MM.1S (cell line): ENCODE measurements around the gene TMEM256.

ENCODE experiments used
- DNase-seq: peaks from one replicate; pipeline ENCODE4 v3.0.0-alpha.2; 2015
- H2AFZ ChIP-seq: fragments of 300-600 bp; sonication (generic); 2 replicates; pipeline ENCODE4 v1.6.0; 2016; ENCODE audit warnings: antibody characterized with exemption, low read length
- H3F3A ChIP-seq: fragments of 300-600 bp; sonication (generic); 2 replicates; pipeline ENCODE4 v1.6.1; 2016; ENCODE audit warnings: mild to moderate bottlenecking, antibody characterized with exemption, low read length, moderate library complexity, mixed read lengths; ENCODE audit not compliant: insufficient read depth
- H3K27ac ChIP-seq: fragments of 300-600 bp; sonication (generic); 2 replicates; pipeline ENCODE4 v1.5.1; 2016; ENCODE audit warnings: mild to moderate bottlenecking, low read length
- H3K27me3 ChIP-seq: fragments of 300-600 bp; sonication (generic); replicated peaks from 2 replicates; pipeline ENCODE4 v1.6.0; 2016; ENCODE audit warnings: low read length; ENCODE audit not compliant: insufficient read depth
- H3K36me3 ChIP-seq: fragments of 300-600 bp; sonication (generic); replicated peaks from 2 replicates; pipeline ENCODE4 v1.6.1; 2016; ENCODE audit warnings: mild to moderate bottlenecking, low read length, mixed read lengths; ENCODE audit not compliant: insufficient read depth
- H3K4me1 ChIP-seq: fragments of 300-600 bp; sonication (generic); 2 replicates; pipeline ENCODE4 v1.6.1; 2016; ENCODE audit warnings: low read length, mixed read lengths
- H3K4me2 ChIP-seq: fragments of 300-600 bp; sonication (generic); 2 replicates; pipeline ENCODE4 v1.6.0; 2016; ENCODE audit warnings: low read depth, low read length
- H3K4me3 ChIP-seq: fragments of 300-600 bp; sonication (generic); 2 replicates; pipeline ENCODE4 v1.5.1; 2016; ENCODE audit warnings: low read length, mixed read lengths
- H3K79me2 ChIP-seq: fragments of 300-600 bp; sonication (generic); 2 replicates; pipeline ENCODE4 v1.6.1; 2016; ENCODE audit warnings: mixed run types, low read length, mixed read lengths
- H3K9ac ChIP-seq: fragments of 300-600 bp; sonication (generic); 2 replicates; pipeline ENCODE4 v1.6.1; 2016; ENCODE audit warnings: low read length, mixed read lengths
- H3K9me2 ChIP-seq: fragments of 300-600 bp; sonication (generic); replicated peaks from 2 replicates; pipeline ENCODE4 v1.6.1; 2016; ENCODE audit warnings: mild to moderate bottlenecking, low read length, mixed read lengths; ENCODE audit not compliant: insufficient read depth
- H3K9me3 ChIP-seq: fragments of 300-600 bp; sonication (generic); replicated peaks from 2 replicates; pipeline ENCODE4 v1.6.1; 2016; ENCODE audit warnings: mild to moderate bottlenecking, low read length, mixed read lengths; ENCODE audit not compliant: insufficient read depth
- H4K20me1 ChIP-seq: fragments of 300-600 bp; sonication (generic); 2 replicates; pipeline ENCODE4 v1.6.1; 2016; ENCODE audit warnings: mild to moderate bottlenecking, low read length, moderate library complexity, mixed read lengths; ENCODE audit not compliant: insufficient read depth
- EZH2 ChIP-seq: fragments of 300-600 bp; sonication (generic); optimal IDR thresholded peaks from 2 replicates; pipeline ENCODE3; 2017; ENCODE audit warnings: low read depth, mild to moderate bottlenecking, antibody characterized with exemption, low read length, mixed read lengths
- EZH2phosphoT487 ChIP-seq: fragments of 300-600 bp; sonication (generic); IDR thresholded peaks from 2 replicates; pipeline ENCODE4 v1.6.1; 2018; ENCODE audit warnings: antibody characterized with exemption, low read length
- TF ChIP-seq, protein P1 (sequence below): fragments of 300-600 bp; sonication (generic); IDR thresholded peaks from 2 replicates; pipeline ENCODE4 v1.5.1; 2016; ENCODE audit warnings: antibody characterized with exemption, low read length, mixed read lengths

TMEM256 gene

DNA sequence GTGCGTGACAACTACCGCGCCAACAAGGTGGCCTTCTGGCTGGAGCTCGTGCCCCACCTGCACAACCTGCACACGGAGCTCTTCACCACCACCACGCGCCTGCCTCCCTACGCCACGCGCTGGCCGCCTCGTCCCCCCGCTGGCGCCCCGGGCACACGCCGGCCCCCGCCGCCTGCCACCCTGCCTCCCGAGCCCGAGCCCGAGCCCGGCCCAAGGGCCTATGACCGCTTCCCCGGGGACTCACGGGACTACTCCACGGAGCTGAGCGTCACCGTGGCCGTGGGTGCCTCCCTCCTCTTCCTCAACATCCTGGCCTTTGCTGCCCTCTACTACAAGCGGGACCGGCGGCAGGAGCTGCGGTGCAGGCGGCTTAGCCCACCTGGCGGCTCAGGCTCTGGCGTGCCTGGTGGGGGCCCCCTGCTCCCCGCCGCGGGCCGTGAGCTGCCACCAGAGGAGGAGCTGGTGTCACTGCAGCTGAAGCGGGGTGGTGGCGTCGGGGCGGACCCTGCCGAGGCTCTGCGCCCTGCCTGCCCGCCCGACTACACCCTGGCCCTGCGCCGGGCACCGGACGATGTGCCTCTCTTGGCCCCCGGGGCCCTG is 13.3 kb upstream of the TMEM256 start:
- no peak overlapping the region for H3K9ac ChIP-seq

DNA sequence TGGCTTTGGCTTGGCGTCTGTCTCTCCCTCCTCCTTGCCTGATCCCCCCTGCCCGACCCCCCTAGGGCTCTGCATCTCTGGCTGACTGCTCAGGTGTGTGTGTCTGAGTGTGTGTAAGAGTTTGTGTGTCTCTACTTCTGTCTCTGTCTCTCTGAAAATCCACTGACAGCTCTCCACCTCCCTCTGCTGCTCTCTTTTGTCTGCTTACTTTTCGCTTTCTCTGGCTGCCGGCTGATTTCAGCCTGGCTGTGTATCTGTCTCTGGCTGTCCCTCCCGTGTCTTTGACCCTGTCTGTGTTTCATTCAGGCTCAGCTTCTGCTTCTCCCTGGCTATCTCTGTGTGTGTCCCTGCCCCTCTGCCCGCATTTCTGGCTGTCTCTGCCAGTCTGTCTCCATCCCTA is 12.4 kb upstream of the TMEM256 start:
- no peak overlapping the region for H3K9ac ChIP-seq

More for the DNA sequence above, 13.3 kb upstream of the TMEM256 start:
- Histone ChIP-seq H3K27me3 (peaks cover 80% of the 10 kb centered on the region), H3K36me3 (no peaks in the 10 kb centered on the region), H3F3A (no peaks in the 10 kb centered on the region), H2AFZ (no peak overlapping the region), H3K4me1 (no peaks in the 10 kb centered on the region), H3K9me3 (no peaks in the 10 kb centered on the region), H3K79me2 (no peaks in the 10 kb centered on the region), H3K4me2 (no peak overlapping the region), H3K4me3 (no peak overlapping the region), H3K9me2 (no peaks in the 10 kb centered on the region), H3K27ac (no peak overlapping the region), H4K20me1 (no peaks in the 10 kb centered on the region)
- TF ChIP-seq EZH2phosphoT487 (no peak), EZH2 (no peak)
- TF ChIP-seq, protein P1, sequence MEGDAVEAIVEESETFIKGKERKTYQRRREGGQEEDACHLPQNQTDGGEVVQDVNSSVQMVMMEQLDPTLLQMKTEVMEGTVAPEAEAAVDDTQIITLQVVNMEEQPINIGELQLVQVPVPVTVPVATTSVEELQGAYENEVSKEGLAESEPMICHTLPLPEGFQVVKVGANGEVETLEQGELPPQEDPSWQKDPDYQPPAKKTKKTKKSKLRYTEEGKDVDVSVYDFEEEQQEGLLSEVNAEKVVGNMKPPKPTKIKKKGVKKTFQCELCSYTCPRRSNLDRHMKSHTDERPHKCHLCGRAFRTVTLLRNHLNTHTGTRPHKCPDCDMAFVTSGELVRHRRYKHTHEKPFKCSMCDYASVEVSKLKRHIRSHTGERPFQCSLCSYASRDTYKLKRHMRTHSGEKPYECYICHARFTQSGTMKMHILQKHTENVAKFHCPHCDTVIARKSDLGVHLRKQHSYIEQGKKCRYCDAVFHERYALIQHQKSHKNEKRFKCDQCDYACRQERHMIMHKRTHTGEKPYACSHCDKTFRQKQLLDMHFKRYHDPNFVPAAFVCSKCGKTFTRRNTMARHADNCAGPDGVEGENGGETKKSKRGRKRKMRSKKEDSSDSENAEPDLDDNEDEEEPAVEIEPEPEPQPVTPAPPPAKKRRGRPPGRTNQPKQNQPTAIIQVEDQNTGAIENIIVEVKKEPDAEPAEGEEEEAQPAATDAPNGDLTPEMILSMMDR, result no peak
- DNase-seq, result no peak

DNA sequence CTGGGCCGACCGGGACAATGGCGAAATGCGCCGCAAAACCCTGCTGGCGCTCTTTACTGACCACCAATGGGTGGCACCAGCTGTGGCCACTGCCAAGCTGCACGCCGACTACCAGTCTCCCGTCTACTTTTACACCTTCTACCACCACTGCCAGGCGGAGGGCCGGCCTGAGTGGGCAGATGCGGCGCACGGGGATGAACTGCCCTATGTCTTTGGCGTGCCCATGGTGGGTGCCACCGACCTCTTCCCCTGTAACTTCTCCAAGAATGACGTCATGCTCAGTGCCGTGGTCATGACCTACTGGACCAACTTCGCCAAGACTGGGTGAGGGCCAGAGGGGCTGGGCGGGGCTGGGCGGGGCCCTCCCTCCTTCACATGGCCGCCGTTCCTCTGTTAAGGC is 11.9 kb upstream of the TMEM256 start:
- H3K27ac ChIP-seq, result no peak overlapping the region
- no peaks in the 10 kb centered on the region for H3K36me3 ChIP-seq
- H3K9me3 ChIP-seq, result no peaks in the 10 kb centered on the region
- H3K9ac ChIP-seq, result no peak overlapping the region
- no peaks in the 10 kb centered on the region for H3K9me2 ChIP-seq
- no peak overlapping the region for H3K4me3 ChIP-seq
- H3K4me2 ChIP-seq, result no peak overlapping the region
- H4K20me1 ChIP-seq, result no peaks in the 10 kb centered on the region
- DNase-seq, result no peak
- H3K79me2 ChIP-seq, result no peaks in the 10 kb centered on the region
- TF ChIP-seq, protein P1, result no peak
- TF ChIP-seq EZH2, result no peak
- no peaks in the 10 kb centered on the region for H3F3A ChIP-seq
- no peak overlapping the region for H2AFZ ChIP-seq
- H3K27me3 ChIP-seq, result peaks cover 94% of the 10 kb centered on the region
- H3K4me1 ChIP-seq, result no peaks in the 10 kb centered on the region

More for the DNA sequence above, 12.4 kb upstream of the TMEM256 start:
- H2AFZ ChIP-seq, result no peak overlapping the region
- H3K4me1 ChIP-seq, result no peaks in the 10 kb centered on the region
- no peaks in the 10 kb centered on the region for H4K20me1 ChIP-seq
- no peaks in the 10 kb centered on the region for H3K36me3 ChIP-seq
- H3K4me3 ChIP-seq, result no peak overlapping the region
- no peaks in the 10 kb centered on the region for H3F3A ChIP-seq
- no peak overlapping the region for H3K27ac ChIP-seq
- H3K9me3 ChIP-seq, result no peaks in the 10 kb centered on the region
- no peaks in the 10 kb centered on the region for H3K9me2 ChIP-seq
- DNase-seq, result no peak
- no peaks in the 10 kb centered on the region for H3K79me2 ChIP-seq
- peaks cover 88% of the 10 kb centered on the region for H3K27me3 ChIP-seq
- TF ChIP-seq, protein P1, result no peak
- TF ChIP-seq EZH2phosphoT487, result no peak
- TF ChIP-seq EZH2, result no peak
- no peak overlapping the region for H3K4me2 ChIP-seq
